ENCODE results near the gene CCNG2.

CCNG2 gene

GRCh38 chr4:77179519-77179918 lies 22.5 kb downstream of the CCNG2 start:
- no peak for DNase-seq

- DNase-seq: no peak
These were observed 24.7 kb downstream of the CCNG2 start for GRCh38 chr4:77181720-77182119.

- no peak for DNase-seq
These were observed 26.9 kb downstream of the CCNG2 start for GRCh38 chr4:77183777-77184420.

GRCh38 chr4:77184974-77185373 lies 28.0 kb downstream of the CCNG2 start:
- DNase-seq: no peak

GRCh38 chr4:77185686-77186085 lies 28.7 kb downstream of the CCNG2 start:
- no peak for DNase-seq

GRCh38 chr4:77187322-77187721 lies 30.3 kb downstream of the CCNG2 start:
- DNase-seq: no peak

GRCh38 chr4:77188498-77189220 lies 31.7 kb downstream of the CCNG2 start:
- no peak for DNase-seq

GRCh38 chr4:77189412-77189811 lies 32.4 kb downstream of the CCNG2 start:
- no peak for DNase-seq

- DNase-seq: no peak
These were observed 33.0 kb downstream of the CCNG2 start for GRCh38 chr4:77190053-77190452.

- DNase-seq: no peak
These were observed 36.0 kb downstream of the CCNG2 start for GRCh38 chr4:77193046-77193445.

- DNase-seq: peak; percentile 63
These were observed 36.6 kb downstream of the CCNG2 start for GRCh38 chr4:77193511-77194102.

GRCh38 chr4:77194366-77194765 lies 37.4 kb downstream of the CCNG2 start:
- no peak for DNase-seq

GRCh38 chr4:77194989-77195388 lies 38.0 kb downstream of the CCNG2 start:
- no peak for DNase-seq

GRCh38 chr4:77196866-77197265 lies 39.9 kb downstream of the CCNG2 start:
- DNase-seq: peak; percentile 31

- no peak for DNase-seq
These were observed 40.4 kb downstream of the CCNG2 start for GRCh38 chr4:77197361-77197760.

- DNase-seq: no peak
These were observed 40.8 kb downstream of the CCNG2 start for GRCh38 chr4:77197831-77198230.

- DNase-seq: no peak
These were observed 42.3 kb downstream of the CCNG2 start for GRCh38 chr4:77199276-77199675.

GRCh38 chr4:77199701-77200100 lies 42.7 kb downstream of the CCNG2 start:
- DNase-seq: no peak

GRCh38 chr4:77201343-77201742 lies 44.3 kb downstream of the CCNG2 start:
- DNase-seq: no peak

GRCh38 chr4:77201857-77202256 lies 44.9 kb downstream of the CCNG2 start:
- DNase-seq: no peak

GRCh38 chr4:77202491-77202890 lies 45.5 kb downstream of the CCNG2 start:
- DNase-seq: no peak

GRCh38 chr4:77203380-77204197 lies 46.6 kb downstream of the CCNG2 start:
- DNase-seq: peak; percentile 77

GRCh38 chr4:77204621-77205020 lies 47.6 kb downstream of the CCNG2 start:
- no peak for DNase-seq
